CD14-positive monocyte (primary cell): ENCODE results near the gene OR2H2. TPM values are rescaled to one million over a fixed set of nuclear protein-coding genes. Genes with fewer than 3 reads are reported as not detected.
A peak's percentile ranks its signal among the peaks of the same experiment; 100 is the strongest.

Source experiments
- DNase-seq, 3 donors: peaks; one replicate each; pipeline ENCODE4 v3.0.0-alpha.2; 2011 to 2022
- H2AFZ ChIP-seq: 2 replicates; pipeline ENCODE4 v1.6.0; 2012; ENCODE audit warnings: mild to moderate bottlenecking, low read depth, low read length, inconsistent platforms; ENCODE audit not compliant: insufficient read depth, poor library complexity, severe bottlenecking
- H3K27ac ChIP-seq, 2 donors: 1 replicate in 1 of 2; 2 replicates in 1 of 2; pipeline ENCODE4 v1.5.1; 2012 to 2013; ENCODE audit warnings: low read length in 2 of 2, control low read depth in 1 of 2, inconsistent platforms in 1 of 2, low read depth in 1 of 2, mild to moderate bottlenecking in 1 of 2
- H3K27me3 ChIP-seq, 2 donors: one replicate each; pipeline versions ENCODE4 v1.6.0 to v1.6.1; 2011 to 2013; ENCODE audit warnings: low read length in 2 of 2; ENCODE audit not compliant: control insufficient read depth in 2 of 2, insufficient read depth in 2 of 2
- H3K36me3 ChIP-seq, 2 donors: replicated peaks in 1 of 2; 1 replicate in 1 of 2; 2 replicates in 1 of 2; pipeline versions ENCODE4 v1.5.1 to v1.6.1; 2012 to 2013; ENCODE audit warnings: low read length in 2 of 2, control low read depth in 1 of 2, inconsistent platforms in 1 of 2, mild to moderate bottlenecking in 1 of 2; ENCODE audit not compliant: insufficient read depth in 2 of 2, control insufficient read depth in 1 of 2
- H3K4me1 ChIP-seq, 2 donors: 1 replicate in 1 of 2; 2 replicates in 1 of 2; pipeline versions ENCODE4 v1.5.1 to v1.6.1; 2012 to 2013; ENCODE audit warnings: low read length in 2 of 2, control low read depth in 1 of 2, inconsistent platforms in 1 of 2, mild to moderate bottlenecking in 1 of 2, moderate library complexity in 1 of 2; ENCODE audit not compliant: insufficient read depth in 2 of 2, control insufficient read depth in 1 of 2
- H3K4me2 ChIP-seq: replicated peaks from 2 replicates; pipeline ENCODE3; 2012; ENCODE audit warnings: low read length, moderate library complexity, mild to moderate bottlenecking; ENCODE audit not compliant: poor library complexity, severe bottlenecking; ENCODE audit errors: extremely low read depth
- H3K4me3 ChIP-seq, 3 experiments: fragments of 200-600 bp in 1 of 3; sonication (generic) in 1 of 3; replicated peaks in 1 of 3; 1 replicate in 2 of 3; 2 replicates in 1 of 3; pipeline ENCODE4 v1.5.1; 2011 to 2013; ENCODE audit warnings: low read length in 3 of 3, mild to moderate bottlenecking in 3 of 3, control low read depth in 2 of 3, low read depth in 2 of 3, inconsistent platforms in 1 of 3, moderate library complexity in 1 of 3
- H3K79me2 ChIP-seq: 2 replicates; pipeline ENCODE4 v1.6.0; 2012; ENCODE audit warnings: mild to moderate bottlenecking, control low read depth, inconsistent platforms, low read length, moderate library complexity; ENCODE audit not compliant: insufficient read depth
- H3K9ac ChIP-seq: 2 replicates; pipeline ENCODE4 v1.6.0; 2017; ENCODE audit warnings: low read length, mild to moderate bottlenecking; ENCODE audit not compliant: insufficient read depth, poor library complexity, severe bottlenecking
- H3K9me3 ChIP-seq, 2 donors: replicated peaks in 1 of 2; 1 replicate in 1 of 2; 2 replicates in 1 of 2; pipeline versions ENCODE4 v1.5.1 to v1.6.1; 2012 to 2013; ENCODE audit warnings: low read length in 2 of 2, control low read depth in 1 of 2; ENCODE audit not compliant: control insufficient read depth in 1 of 2, insufficient read depth in 1 of 2
- H4K20me1 ChIP-seq: 2 replicates; pipeline ENCODE4 v1.6.0; 2012; ENCODE audit warnings: mild to moderate bottlenecking, low read length, control low read depth, moderate library complexity; ENCODE audit not compliant: insufficient read depth
- H3K27ac Mint-ChIP-seq, 7 donors: one replicate each; pipeline ENCODE4 v1.8.0; 2020; ENCODE audit warnings: mild to moderate bottlenecking in 7 of 7, mixed read lengths in 7 of 7, moderate library complexity in 6 of 7, inconsistent platforms in 2 of 7
- H3K27me3 Mint-ChIP-seq, 3 donors: one replicate each; pipeline ENCODE4 v1.8.0; 2021 to 2022; ENCODE audit warnings: low read depth in 3 of 3, mild to moderate bottlenecking in 3 of 3, mixed read lengths in 3 of 3, moderate library complexity in 3 of 3, inconsistent platforms in 1 of 3
- H3K36me3 Mint-ChIP-seq, 2 donors: one replicate each; pipeline ENCODE4 v1.8.0; 2020; ENCODE audit warnings: mixed read lengths in 2 of 2, inconsistent platforms in 1 of 2, mild to moderate bottlenecking in 1 of 2
- H3K4me1 Mint-ChIP-seq: one replicate; pipeline ENCODE4 v1.8.0; 2020; ENCODE audit warnings: mild to moderate bottlenecking, mixed read lengths
- H3K4me3 Mint-ChIP-seq, 2 donors: one replicate each; pipeline ENCODE4 v1.8.0; 2020; ENCODE audit warnings: mild to moderate bottlenecking in 2 of 2, mixed read lengths in 2 of 2, moderate library complexity in 1 of 2
- H3K9me3 Mint-ChIP-seq, 7 donors: one replicate each; pipeline ENCODE4 v1.8.0; 2020 to 2022; ENCODE audit warnings: mixed read lengths in 7 of 7, mild to moderate bottlenecking in 6 of 7, moderate library complexity in 6 of 7, inconsistent platforms in 2 of 7
- CTCF ChIP-seq: fragments of 200-600 bp; IDR thresholded peaks from one replicate; pipeline ENCODE4 v1.8.0; 2022; ENCODE audit warnings: antibody characterized with exemption, mild to moderate bottlenecking
- WGBS: methylation state at CpG from one replicate; pipeline ENCODE4 v1.1.5; 2013; ENCODE audit warnings: missing lambda C conversion rate; ENCODE audit not compliant: insufficient coverage; 5-methylcytosine and 5-hydroxymethylcytosine counted together
- intact Hi-C, 2 donors: fragments of 100-400 bp; cut with micrococcal nuclease; formaldehyde crosslinking; loops; one replicate each; pipeline versions ENCODE4 v1.15.0 to v1.15.1; 2023
- polyA plus RNA-seq, 3 donors: library from polyadenylated mRNA; depleted of rRNA in 1 of 3; unstranded in 2 of 3; stranded (reverse) in 1 of 3; fragments of 300-500 nt in 2 of 3; fragments of >200 nt in 1 of 3; fragmentation: Illumina TruSeq in 2 of 3; gene quantifications; 1 replicate in 2 of 3; 2 replicates in 1 of 3; pipeline ENCODE4 v1.2.3, GENCODE V29; 2012 to 2021

OR2H2 gene
- polyA plus RNA-seq, 3 donors, result not detected

- H3K4me1 ChIP-seq, result no peaks in the 10 kb centered on the region
- no peak overlapping the region for H3K4me2 ChIP-seq
- H3K36me3 ChIP-seq, result peaks cover 35 to 98% of the 10 kb centered on the region in 2 donors
- Mint-ChIP-seq H3K9me3 (peaks cover 0 to 2% (median 0%) of the 10 kb centered on the region in 7 donors), H3K27me3 (peaks cover 0 to 2% (median 1%) of the 10 kb centered on the region in 3 donors), H3K4me3 (no peak overlapping the region), H3K27ac (peak overlapping the region in 1 of 7 donors; percentile 59), H3K4me1 (no peaks in the 10 kb centered on the region), H3K36me3 (peaks cover 83 to 85% of the 10 kb centered on the region in 2 donors)
- no peaks in the 10 kb centered on the region for H4K20me1 ChIP-seq
- H3K9ac ChIP-seq, result no peak overlapping the region
- no peak overlapping the region for H3K27ac ChIP-seq
- no peak for TF ChIP-seq CTCF
- no peak for DNase-seq
- intact Hi-C loops, result no loop called here
- no peak overlapping the region for H3K4me3 ChIP-seq
- H2AFZ ChIP-seq, result no peak overlapping the region
- no peaks in the 10 kb centered on the region for H3K9me3 ChIP-seq
- H3K79me2 ChIP-seq, result no peaks in the 10 kb centered on the region
- no peaks in the 10 kb centered on the region for H3K27me3 ChIP-seq
Measured at GRCh38 chr6:29608131-29608530, 23.2 kb downstream of the OR2H2 start.

- Histone ChIP-seq H4K20me1 (no peaks in the 10 kb centered on the region), H3K27me3 (no peaks in the 10 kb centered on the region), H3K9me3 (no peaks in the 10 kb centered on the region), H3K4me1 (no peaks in the 10 kb centered on the region), H3K4me2 (no peak overlapping the region), H3K79me2 (no peaks in the 10 kb centered on the region), H2AFZ (no peak overlapping the region), H3K36me3 (peaks cover 36 to 92% of the 10 kb centered on the region in 2 donors), H3K27ac (no peak overlapping the region), H3K4me3 (no peak overlapping the region), H3K9ac (no peak overlapping the region)
- Mint-ChIP-seq H3K27ac (no peak overlapping the region), H3K4me1 (no peaks in the 10 kb centered on the region), H3K36me3 (peaks cover 80 to 83% of the 10 kb centered on the region in 2 donors), H3K9me3 (peaks cover 0 to 2% (median 0%) of the 10 kb centered on the region in 7 donors), H3K4me3 (no peak overlapping the region), H3K27me3 (no peaks in the 10 kb centered on the region)
- no peak for TF ChIP-seq CTCF
- no peak for DNase-seq
- intact Hi-C loops, result no loop called here
- 98% methylated on average over 3 of the region's 4 CpGs for WGBS
Measured at GRCh38 chr6:29610540-29610939, 25.6 kb downstream of the OR2H2 start.
